Endothelial cell (in vitro differentiated cells): Measurements from ENCODE around the gene COL9A2. TPM values are rescaled to one million over a fixed set of nuclear protein-coding genes. Genes with fewer than 3 reads are reported as not detected.

Source experiments
- DNase-seq: peaks from one replicate; pipeline ENCODE4 v3.0.0; 2021; ENCODE audit warnings: low spot score
- H3K27ac Mint-ChIP-seq: one replicate; pipeline ENCODE4 v1.8.0; 2021; ENCODE audit warnings: mixed read lengths, inconsistent platforms; ENCODE audit not compliant: unreplicated experiment
- H3K27me3 Mint-ChIP-seq: one replicate; pipeline ENCODE4 v1.8.0; 2021; ENCODE audit warnings: mild to moderate bottlenecking, moderate library complexity, mixed read lengths, inconsistent platforms; ENCODE audit not compliant: unreplicated experiment
- H3K36me3 Mint-ChIP-seq: one replicate; pipeline ENCODE4 v1.8.0; 2021; ENCODE audit warnings: mild to moderate bottlenecking, low read depth, mixed read lengths, inconsistent platforms; ENCODE audit not compliant: unreplicated experiment
- H3K4me1 Mint-ChIP-seq: one replicate; pipeline ENCODE4 v1.8.0; 2021; ENCODE audit warnings: mild to moderate bottlenecking, mixed read lengths, inconsistent platforms; ENCODE audit not compliant: unreplicated experiment
- H3K4me3 Mint-ChIP-seq: one replicate; pipeline ENCODE4 v1.8.0; 2021; ENCODE audit warnings: mild to moderate bottlenecking, mixed read lengths, inconsistent platforms; ENCODE audit not compliant: unreplicated experiment
- H3K9me3 Mint-ChIP-seq: one replicate; pipeline ENCODE4 v1.8.0; 2021; ENCODE audit warnings: mixed read lengths, inconsistent platforms; ENCODE audit not compliant: unreplicated experiment
- CTCF ChIP-seq: fragments of 200-600 bp; sonication (generic); IDR thresholded peaks from one replicate; pipeline ENCODE4 v1.5.0; 2021; ENCODE audit warnings: antibody characterized with exemption; ENCODE audit not compliant: unreplicated experiment
- long read RNA-seq: library from polyadenylated mRNA; unstranded; transcript quantifications from one replicate; pipeline ENCODE4 v2.0.0, GENCODE V29; 2020; ENCODE audit not compliant: unreplicated experiment
- total RNA-seq: library from RNA; stranded (reverse); fragmentation: NEBNext Ultra II Directional; extraction: Animal tissue kit (Norgen Biotek cat#: 25700); gene quantifications from one replicate; pipeline ENCODE4 v1.2.1, GENCODE V29; 2021; ENCODE audit not compliant: unreplicated experiment

Gene COL9A2
- total RNA-seq: 5.4 TPM
- long read RNA-seq, partial matches to known transcripts: 0 of 3 reads
- long read RNA-seq, other reads (novel, unspliced or antisense): 3 of 3 reads

GRCh38 chr1:40316595-40317393 is at the start of gene COL9A2:
Gene COL9A2, minus strand, starts transcription at chr1:40317286. Its CDS starts 89 bp downstream, at chr1:40317197.
- Mint-ChIP-seq H3K27me3 (peaks cover 14% of the 10 kb centered on the region), H3K4me3 (peak within 1 kb of the TSS; percentile 80), H3K36me3 (no peaks in the 10 kb centered on the region), H3K27ac (peak within 1 kb of the TSS; percentile 50), H3K4me1 (peaks cover 13% of the 10 kb centered on the region), H3K9me3 (no peaks in the 10 kb centered on the region)
- peak; percentile 36 for DNase-seq
- TF ChIP-seq CTCF: no peak

GRCh38 chr1:40363721-40364120 is 46.6 kb upstream of the COL9A2 start:
- no peaks in the 10 kb centered on the region for H3K4me1 Mint-ChIP-seq

GRCh38 chr1:40362699-40363098 is 45.6 kb upstream of the COL9A2 start:
- no peaks in the 10 kb centered on the region for H3K9me3 Mint-ChIP-seq
- no peak for DNase-seq
- H3K36me3 Mint-ChIP-seq: no peaks in the 10 kb centered on the region
- no peaks in the 10 kb centered on the region for H3K27me3 Mint-ChIP-seq
- H3K4me3 Mint-ChIP-seq: no peak overlapping the region
- TF ChIP-seq CTCF: no peak
- no peak overlapping the region for H3K27ac Mint-ChIP-seq
- H3K4me1 Mint-ChIP-seq: no peaks in the 10 kb centered on the region

More at GRCh38 chr1:40363721-40364120, 46.6 kb upstream of the COL9A2 start:
- Mint-ChIP-seq H3K27ac (no peak overlapping the region), H3K9me3 (no peaks in the 10 kb centered on the region), H3K36me3 (no peaks in the 10 kb centered on the region), H3K27me3 (no peaks in the 10 kb centered on the region), H3K4me3 (no peak overlapping the region)
- no peak for DNase-seq
- no peak for TF ChIP-seq CTCF

- Mint-ChIP-seq H3K4me3 (no peak overlapping the region), H3K36me3 (no peaks in the 10 kb centered on the region), H3K4me1 (no peaks in the 10 kb centered on the region), H3K9me3 (no peaks in the 10 kb centered on the region), H3K27me3 (no peaks in the 10 kb centered on the region), H3K27ac (no peak overlapping the region)
- TF ChIP-seq CTCF: no peak
- DNase-seq: no peak
Observed at GRCh38 chr1:40362199-40362598, 45.1 kb upstream of the COL9A2 start.

- Mint-ChIP-seq H3K36me3 (no peaks in the 10 kb centered on the region), H3K27ac (no peak overlapping the region), H3K4me1 (no peaks in the 10 kb centered on the region), H3K27me3 (peaks cover 3% of the 10 kb centered on the region), H3K4me3 (no peak overlapping the region), H3K9me3 (no peaks in the 10 kb centered on the region)
- TF ChIP-seq CTCF: no peak
- DNase-seq: no peak
Observed at GRCh38 chr1:40361637-40362036, 44.6 kb upstream of the COL9A2 start.
